ENCODE measurements around the gene GZF1.

Gene GZF1

GRCh38 chr20:23370274-23370673 is 8.3 kb downstream of the GZF1 start:
- DNase-seq = no peak

GRCh38 chr20:23370873-23371272 is 8.9 kb downstream of the GZF1 start:
- no peak for DNase-seq

GRCh38 chr20:23371496-23371895 is 9.5 kb downstream of the GZF1 start:
- no peak for DNase-seq

DNA sequence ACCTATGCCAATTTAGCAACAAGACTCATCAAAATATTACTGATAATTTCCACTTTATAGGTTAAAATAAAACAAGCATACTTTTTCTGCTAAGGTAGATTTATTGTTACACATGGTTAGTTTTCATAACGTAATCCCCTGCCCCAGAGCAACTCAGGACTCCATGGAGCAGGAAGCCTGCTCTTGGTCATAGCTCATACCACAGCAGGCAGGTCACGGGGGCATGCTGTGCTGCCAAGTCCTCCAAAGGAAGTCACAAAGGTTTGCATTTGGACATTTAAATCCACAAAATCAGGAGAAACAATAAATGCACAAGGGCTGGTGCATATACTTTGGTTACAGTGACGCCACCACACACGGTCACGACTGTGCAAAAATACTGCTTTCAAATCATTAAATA is 12.5 kb downstream of the GZF1 start:
- DNase-seq = no peak

DNA sequence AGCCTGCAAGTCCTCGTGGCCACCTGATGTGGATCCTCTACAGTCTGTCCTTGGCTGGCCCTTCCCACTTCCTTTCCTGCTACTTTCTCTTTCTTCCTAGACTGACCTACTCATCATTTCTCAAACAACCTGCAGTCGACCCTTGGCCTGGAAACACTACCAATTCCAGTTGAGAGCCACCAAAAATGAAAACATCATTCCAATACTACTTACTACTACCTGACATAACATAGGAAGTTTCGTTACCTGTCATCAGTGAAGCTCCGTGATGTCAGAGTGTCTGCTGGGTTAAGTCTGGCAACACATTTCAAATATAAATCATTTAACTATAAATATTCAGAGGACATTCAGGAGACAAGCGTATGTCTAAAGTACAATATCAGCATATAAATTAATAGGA is 13.8 kb downstream of the GZF1 start:
- DNase-seq = no peak

- no peak for DNase-seq
These were observed 17.8 kb downstream of the GZF1 start for GRCh38 chr20:23379772-23380171.

DNA sequence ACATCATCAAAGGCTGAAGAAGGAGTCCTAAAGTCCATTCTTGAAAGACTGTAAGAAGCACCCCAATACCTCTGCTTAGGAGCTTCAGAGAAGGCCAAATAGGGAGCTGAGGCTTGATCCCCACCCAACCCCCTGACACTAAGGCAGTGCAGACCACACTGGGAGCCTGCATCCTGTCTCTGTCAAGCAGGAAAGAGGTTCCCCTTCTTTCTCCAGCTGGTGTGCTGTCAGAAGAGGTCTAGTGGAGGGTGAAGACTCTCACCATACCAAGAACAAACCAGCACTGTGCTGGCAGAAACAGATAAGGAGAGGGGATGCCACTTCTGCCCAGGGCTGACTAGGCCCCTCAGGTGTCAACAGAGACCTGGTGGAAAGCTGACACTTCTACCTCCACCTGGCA is 19.9 kb downstream of the GZF1 start:
- no peak for DNase-seq

DNA sequence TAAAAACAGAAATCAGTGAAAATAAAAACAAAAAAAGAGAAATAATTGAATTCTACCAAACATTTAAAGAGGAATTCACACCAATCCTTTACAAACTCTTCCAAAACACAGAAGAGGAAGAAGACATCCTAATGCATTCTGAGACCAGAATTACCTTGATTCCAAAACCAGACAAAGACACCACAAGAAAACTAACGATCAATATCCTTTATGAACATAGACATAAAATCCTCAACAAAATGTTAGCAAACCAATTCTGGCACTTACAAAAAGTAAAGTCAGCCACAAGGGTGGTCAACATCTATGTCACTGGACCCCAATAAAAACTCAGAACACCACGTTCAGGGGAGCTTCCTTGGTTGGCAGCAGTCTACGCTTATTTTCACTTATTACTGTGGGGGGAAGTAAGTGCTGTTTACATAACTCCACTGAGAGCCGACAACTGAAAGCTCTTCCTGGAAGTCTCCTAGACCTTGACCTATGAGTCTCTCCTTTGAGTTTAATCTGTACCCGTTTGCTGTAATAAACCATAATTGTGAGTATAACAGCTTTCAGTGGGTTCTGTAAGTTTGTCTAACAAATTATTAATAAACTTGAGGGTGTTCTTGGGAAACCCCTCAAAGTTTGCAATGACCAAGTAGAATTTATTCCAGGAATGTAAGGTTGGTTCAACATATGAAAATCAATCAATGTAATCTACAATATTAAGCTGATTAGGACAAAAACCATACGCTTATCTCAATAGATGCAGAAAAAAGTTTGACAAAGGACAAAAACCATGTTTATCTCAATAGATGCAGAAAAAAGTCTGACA is 24.5 kb downstream of the GZF1 start:
- no peak for DNase-seq

GRCh38 chr20:23387118-23387443 is 25.1 kb downstream of the GZF1 start:
- no peak for DNase-seq

DNA sequence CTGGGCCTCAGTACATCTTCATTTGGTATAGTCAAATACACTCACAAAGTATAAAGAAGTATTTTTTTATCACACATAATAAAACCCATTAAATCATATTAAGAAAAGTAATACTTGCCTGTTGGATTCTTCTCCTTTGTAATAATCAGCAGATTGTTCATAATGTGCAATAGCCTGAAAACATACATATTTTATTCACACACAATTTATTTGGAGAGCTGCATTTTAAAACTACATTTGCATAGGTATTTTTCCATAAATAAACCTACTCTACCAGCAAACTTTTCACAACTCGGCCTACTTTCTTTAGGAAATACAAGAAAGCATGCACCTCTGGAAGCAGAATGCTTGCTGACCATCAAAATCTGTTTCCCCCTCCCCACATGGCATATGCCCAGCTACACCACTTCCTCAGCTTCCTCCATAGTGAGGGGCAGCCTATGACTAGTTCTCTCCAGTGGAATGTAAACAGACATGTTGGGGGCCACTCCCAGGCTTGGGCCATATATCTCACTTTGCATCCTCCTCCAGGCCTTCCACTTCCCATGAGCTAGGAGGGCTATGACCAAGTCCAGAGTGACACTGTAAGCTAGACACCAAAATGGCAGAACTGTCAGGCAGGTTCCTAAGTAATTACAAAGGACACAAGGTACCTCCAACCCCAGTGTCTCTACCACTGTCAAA is 28.3 kb downstream of the GZF1 start:
- DNase-seq = no peak

DNA sequence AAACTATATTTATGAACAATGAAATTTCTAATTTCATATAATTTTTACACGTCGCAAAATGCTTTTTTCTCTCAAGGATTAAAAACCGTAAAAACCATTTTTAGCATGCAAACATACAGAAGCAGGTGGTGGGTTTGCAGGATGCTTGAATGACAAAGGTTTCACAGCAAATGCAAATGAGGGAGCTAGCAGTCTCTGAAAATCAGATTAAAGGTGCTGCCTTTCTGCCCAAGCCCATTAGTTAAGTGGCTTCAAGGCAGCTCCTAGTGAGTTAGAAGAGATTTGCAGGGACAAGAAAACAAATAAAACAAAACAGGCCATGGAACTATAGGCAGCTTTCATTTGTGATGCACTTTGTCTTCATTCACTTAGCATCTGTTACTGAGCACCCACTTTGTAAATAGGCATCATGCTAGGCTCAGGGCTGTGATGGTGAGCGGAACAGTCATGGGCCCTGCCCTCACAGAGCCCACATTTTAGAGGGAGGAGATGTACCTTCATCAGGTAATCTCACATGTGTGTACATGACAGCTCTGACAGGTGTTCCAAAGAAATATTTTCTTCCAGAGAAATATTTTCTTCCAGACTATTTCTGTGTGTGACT is 29.8 kb downstream of the GZF1 start:
- DNase-seq = no peak

DNA sequence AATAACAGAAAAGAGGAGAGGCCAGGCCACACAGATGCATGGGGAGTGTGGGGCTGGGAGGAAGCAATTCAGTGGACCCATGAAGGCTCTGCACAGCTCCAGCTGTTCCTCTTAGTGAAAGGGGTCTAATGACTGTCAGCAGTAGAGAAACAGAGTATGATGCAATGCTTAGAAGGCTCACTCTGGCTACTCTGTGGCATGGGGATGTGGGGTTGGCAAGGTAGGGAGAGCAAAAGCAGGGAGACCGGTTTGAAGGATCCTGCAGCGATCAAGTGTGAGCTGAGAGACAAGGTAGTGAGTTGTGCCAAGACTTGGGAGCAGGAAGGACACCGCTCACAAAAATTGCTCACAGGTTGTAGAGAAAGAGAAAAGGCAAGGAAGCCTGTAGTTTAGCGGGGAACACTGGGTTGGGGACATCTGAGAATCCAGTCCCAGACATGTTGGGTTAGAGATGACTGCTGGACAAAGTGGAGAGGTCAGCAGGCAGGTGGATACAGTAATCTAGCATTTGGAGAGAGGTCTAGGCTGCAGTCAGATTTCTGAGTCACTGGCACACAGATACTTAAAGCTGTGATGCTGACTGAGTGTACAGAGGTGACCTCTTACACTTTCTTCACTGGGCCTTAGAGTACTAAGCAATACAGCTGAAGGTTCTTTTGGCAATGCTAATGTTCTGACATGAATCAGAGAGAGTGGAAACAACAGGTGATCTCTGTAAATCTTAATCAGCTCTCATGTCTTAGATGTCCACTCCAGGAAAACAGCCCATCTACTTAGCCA is 32.2 kb downstream of the GZF1 start:
- DNase-seq = no peak

DNA sequence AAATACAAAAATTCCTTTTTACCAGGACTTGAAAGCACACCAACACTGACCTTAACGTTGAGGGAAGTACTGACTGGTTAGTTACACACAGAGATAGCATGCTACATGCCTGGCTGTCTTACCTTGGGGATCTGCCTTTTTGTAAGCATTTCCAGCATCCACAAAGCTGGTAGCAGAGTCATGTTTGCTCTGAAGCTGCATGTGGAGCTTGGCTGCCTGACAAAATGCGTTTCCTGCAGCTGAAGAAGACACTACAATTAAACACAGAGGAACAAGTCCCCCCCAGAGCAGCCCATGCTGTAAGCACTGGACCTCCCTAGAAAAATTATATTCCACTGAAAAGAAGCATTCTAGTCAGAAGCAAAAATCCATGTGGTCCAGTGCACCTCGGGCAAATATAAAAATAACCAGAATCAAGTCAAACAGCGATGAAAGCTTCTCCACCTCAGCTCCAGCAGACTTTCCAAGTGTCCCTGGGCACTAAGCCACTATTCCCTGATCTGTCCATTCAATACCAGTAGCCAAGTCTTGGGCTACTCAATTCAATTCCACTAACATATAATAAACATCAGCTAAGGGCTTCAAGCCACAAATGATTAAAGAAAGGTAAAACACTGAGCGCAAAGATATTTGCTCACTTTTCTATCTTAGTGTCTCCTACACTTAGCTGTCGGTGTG is 35.1 kb downstream of the GZF1 start:
- no peak for DNase-seq

DNA sequence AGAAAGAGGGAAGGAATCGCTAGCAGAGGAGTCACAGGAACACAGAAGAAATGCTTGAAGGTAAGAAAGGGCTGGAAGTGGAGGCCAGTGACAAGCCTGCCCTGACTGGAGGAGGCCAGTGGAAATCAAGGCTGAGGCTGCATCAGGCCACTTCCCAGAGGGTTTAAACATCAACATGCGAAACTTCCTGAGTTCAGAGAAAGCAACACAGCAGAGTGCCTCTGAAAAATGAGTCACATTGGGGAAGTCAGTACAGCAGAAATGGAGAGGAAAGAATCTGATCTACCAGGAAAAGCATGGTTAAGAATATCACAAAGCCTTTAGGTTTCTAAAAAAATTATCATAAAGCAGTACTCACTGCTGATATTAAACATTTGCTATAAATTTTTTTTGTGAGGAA is 36.0 kb downstream of the GZF1 start:
- DNase-seq = no peak

DNA sequence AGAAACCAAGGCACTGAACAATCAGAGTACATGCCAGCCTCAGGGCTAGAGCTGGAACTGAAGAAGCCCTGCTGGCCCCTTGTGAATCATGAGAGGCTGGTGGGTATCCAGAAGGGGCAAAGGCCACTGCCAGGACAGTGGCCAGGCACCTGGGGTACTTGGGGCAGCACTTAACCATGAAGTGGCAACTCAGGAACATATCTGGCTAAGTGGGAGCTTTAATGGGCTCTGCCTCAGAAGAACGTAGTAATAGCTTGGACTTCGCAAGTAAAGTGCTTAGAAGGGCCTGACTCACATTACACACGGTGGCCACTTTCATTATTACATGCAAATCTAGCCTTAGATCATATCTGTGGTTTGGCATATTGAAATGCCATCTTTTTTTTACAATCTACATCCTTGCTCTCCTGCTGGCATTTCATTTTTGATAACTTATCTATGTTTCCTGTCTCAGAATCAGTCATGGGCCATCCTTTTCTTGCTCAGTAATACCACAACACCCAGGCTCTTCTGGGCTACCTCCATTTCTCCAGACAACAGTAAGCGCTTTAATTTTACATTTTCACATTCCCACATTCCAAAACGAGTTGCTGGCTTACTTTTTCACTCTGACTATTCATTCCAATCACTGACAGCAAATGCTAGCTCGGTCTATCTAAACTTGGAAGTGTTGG is 37.7 kb downstream of the GZF1 start:
- DNase-seq = no peak

- DNase-seq = no peak
These were observed 39.1 kb downstream of the GZF1 start for GRCh38 chr20:23401051-23401450.

GRCh38 chr20:23403751-23404150 is 41.8 kb downstream of the GZF1 start:
- no peak for DNase-seq

DNA sequence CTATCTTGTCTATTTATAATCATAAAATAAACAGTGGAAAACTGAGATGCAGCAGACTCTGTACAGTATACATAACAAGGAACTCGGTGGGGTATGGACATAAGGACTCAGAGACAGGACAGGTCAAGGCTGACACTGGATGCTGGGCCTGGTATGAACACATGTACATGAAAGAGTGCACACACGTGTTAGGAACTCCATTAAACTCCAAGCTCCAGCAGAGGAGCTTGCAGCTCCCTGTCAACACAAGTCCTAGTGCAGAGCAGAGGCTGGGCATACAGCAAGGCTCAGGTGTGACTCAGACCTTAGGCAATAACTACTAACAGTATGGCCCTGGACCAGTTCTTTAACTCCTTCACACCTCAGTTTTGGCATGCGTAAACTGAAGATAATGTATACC is 42.2 kb downstream of the GZF1 start:
- no peak for DNase-seq

- no peak for DNase-seq
These were observed 44.9 kb downstream of the GZF1 start for GRCh38 chr20:23406880-23407279.

- no peak for DNase-seq
These were observed 45.9 kb downstream of the GZF1 start for GRCh38 chr20:23407781-23408464.

GRCh38 chr20:23408957-23409356 is 47.0 kb downstream of the GZF1 start:
- no peak for DNase-seq

- DNase-seq = no peak
These were observed 47.8 kb downstream of the GZF1 start for GRCh38 chr20:23409800-23410199.

All from NCI-H1436 (cell line).